SKM-1 (cell line): ENCODE results near the gene CYP26B1.

Experiments used
- DNase-seq: peaks from one replicate; lab custom pipeline; 2025; ENCODE audit not compliant: unreplicated experiment; lab: John Stamatoyannopoulos, UW

CYP26B1 gene

GRCh38 chr2:72085513-72085912 lies 62.1 kb downstream of the CYP26B1 start:
- DNase-seq = no peak

GRCh38 chr2:72085036-72085435 lies 62.6 kb downstream of the CYP26B1 start:
- DNase-seq = no peak

DNA sequence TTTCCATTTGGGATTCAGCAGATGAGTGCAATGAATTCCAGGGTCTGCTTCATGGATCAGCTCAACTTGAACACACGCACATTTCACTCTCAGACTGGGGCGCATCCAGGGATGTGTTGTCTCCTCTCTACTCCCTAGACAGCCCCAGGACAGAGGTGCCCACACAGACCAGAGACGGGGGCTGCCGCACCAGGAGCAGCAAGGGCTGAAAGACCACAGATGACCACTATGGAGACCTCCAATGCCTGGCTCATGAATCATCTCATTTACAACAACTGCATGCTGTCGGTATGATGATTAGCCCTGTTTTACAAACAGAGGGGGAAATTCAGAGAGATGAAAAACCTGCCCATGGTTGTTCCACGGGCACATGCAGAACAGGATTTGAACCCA lies 63.1 kb downstream of the CYP26B1 start:
- DNase-seq = no peak

DNA sequence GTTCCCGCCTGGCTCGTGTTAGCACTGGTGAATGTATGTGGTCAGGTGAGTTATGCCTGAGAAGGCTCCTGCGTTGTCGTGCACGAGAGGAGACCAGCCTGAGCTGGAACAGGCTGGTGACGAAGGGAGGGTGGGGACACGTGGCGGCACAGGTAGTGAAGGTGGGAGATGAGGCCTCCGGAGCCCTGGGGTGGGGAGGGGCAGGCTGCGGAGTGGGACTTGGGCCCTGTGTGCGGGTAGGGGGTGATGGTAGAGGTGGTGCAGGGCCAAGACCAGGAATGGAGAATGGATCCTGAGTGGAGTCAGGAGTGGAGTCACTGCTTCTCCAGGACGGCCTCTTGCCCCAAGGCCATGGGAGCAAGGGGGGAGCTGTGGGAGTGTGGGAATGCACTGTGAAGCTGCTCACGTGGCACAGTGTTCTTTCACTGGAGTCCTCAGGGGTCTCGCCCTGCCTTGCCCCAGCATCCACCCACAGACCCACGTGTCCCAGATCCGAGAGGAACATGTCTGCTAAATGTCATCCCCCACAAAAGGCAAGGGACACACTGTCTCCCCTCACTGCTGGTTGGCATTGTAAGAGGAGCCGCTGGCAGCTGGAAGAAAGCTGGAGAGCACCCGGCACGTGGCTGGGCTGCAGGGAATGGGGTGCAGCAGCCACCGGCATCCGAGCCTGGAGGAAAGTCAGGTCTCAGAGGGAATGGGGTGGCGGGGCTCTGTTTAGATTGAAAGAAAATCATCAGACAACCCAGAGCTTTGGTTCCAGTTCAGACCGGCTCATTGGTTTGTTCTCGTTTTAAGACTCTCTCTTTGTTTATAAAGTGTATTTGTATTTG lies 63.7 kb downstream of the CYP26B1 start:
- DNase-seq = no peak

- no peak for DNase-seq
Observed at GRCh38 chr2:72082887-72083286, 64.8 kb downstream of the CYP26B1 start.

DNA sequence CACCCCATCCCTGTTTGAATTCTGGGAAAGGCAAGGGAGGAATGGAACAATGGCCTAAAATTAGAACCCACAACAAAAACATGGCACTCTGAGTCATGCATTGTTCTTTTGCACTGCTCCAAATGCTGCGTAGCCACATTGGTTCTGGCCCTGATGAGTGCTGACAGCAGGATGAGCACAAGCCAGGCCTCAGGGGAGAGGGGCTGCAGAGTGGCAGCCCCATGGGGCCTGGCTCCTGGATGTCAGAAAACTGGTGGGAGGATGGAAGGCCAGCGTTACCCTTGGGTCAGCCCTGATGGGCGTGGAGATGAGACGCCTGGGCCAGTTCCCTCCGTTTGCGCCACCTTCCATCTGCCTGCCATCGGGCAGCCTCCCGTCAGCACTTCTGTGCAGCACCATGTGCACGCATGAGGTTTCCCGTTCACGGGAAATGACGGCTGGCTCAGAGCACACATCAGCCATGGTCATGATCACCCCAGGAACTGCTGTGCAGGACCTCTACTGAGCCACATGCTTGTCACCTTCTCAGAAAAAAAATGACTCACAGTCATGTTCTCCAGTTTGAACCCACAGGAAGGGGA lies 65.6 kb downstream of the CYP26B1 start:
- DNase-seq = no peak

- no peak for DNase-seq
Observed at GRCh38 chr2:72081451-72081850, 66.2 kb downstream of the CYP26B1 start.

GRCh38 chr2:72080286-72081145 lies 67.1 kb downstream of the CYP26B1 start:
- no peak for DNase-seq
